Measurements from ENCODE around the gene INPP5E.

DNA sequence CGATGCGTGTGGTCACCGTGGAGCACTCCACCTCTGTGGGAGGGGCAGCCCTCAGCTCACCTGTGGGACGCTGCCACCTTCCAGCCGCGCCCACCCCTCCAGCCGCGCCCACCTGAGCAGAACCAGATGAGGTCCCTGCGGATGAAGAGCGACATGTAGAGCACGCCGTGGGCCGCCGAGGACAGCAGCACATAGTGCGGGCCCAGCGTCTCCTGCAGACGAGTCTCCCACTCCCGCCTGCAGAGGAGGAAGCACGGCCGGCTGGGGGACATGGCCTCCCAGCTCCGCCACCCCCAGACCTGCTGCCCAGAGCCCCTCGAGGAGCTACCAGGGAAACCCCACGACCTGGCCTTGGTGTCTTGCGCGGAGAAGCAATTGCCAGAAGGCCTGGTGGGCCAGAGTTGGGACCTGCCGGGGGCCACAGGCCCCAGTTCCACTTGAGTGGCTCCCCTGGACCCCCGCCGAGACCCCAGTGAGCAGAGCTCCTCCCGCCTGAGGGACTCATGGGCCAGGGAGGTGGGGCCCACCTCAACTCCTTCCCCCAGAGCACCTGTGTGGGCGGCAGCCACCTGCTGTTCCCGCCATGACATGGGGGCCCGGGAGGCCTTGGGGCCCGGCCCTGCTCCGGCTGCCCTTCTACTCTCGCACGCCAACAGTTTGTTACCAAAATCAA, 6.5 kb downstream of the INPP5E start:
- no peak for TF ChIP-seq ZNF155 (tag by site-specific recombination; IDR thresholded peaks at IDR 0.05)
- TF ChIP-seq, protein P1, sequence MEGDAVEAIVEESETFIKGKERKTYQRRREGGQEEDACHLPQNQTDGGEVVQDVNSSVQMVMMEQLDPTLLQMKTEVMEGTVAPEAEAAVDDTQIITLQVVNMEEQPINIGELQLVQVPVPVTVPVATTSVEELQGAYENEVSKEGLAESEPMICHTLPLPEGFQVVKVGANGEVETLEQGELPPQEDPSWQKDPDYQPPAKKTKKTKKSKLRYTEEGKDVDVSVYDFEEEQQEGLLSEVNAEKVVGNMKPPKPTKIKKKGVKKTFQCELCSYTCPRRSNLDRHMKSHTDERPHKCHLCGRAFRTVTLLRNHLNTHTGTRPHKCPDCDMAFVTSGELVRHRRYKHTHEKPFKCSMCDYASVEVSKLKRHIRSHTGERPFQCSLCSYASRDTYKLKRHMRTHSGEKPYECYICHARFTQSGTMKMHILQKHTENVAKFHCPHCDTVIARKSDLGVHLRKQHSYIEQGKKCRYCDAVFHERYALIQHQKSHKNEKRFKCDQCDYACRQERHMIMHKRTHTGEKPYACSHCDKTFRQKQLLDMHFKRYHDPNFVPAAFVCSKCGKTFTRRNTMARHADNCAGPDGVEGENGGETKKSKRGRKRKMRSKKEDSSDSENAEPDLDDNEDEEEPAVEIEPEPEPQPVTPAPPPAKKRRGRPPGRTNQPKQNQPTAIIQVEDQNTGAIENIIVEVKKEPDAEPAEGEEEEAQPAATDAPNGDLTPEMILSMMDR (tag by site-specific recombination; IDR thresholded peaks at IDR 0.05), result no peak
- TF ChIP-seq ZBTB17 (tag by site-specific recombination; IDR thresholded peaks at IDR 0.05), result no peak
- TF ChIP-seq REPIN1 (tag by site-specific recombination; IDR thresholded peaks at IDR 0.05; ENCODE audit: low read depth), result no peak
- TF ChIP-seq SP2 (tag by site-specific recombination; IDR thresholded peaks at IDR 0.05), result no peak

Data from HEK293 (cell line).